Neuronal stem cell (in vitro differentiated cells): ENCODE results near the gene WDR33.
"Not testable (repeated sequence)": the region's sequence is repeated elsewhere in the genome, so short reads cannot be mapped to it uniquely, and the experiment has no call there.

Experiments used
- DNase-seq: peaks from one replicate; pipeline ENCODE4 v3.0.0-alpha.2; 2013; ENCODE audit warnings: low spot score
- H2AFZ ChIP-seq: one replicate; pipeline ENCODE4 v1.6.1; 2013; ENCODE audit warnings: mild to moderate bottlenecking, low read length, inconsistent platforms
- H2AK5ac ChIP-seq: 2 replicates; pipeline ENCODE4 v1.6.1; 2013; ENCODE audit warnings: low read depth, mild to moderate bottlenecking, inconsistent platforms, low read length, moderate library complexity, mixed read lengths
- H2BK120ac ChIP-seq: 2 replicates; pipeline ENCODE4 v1.6.1; 2013; ENCODE audit warnings: low read depth, mild to moderate bottlenecking, inconsistent platforms, low read length, moderate library complexity, mixed read lengths
- H2BK12ac ChIP-seq: one replicate; pipeline ENCODE4 v1.6.1; 2013; ENCODE audit warnings: low read length, inconsistent platforms
- H2BK15ac ChIP-seq: 2 replicates; pipeline ENCODE4 v1.6.1; 2013; ENCODE audit warnings: mild to moderate bottlenecking, low read length, inconsistent platforms, mixed read lengths
- H2BK5ac ChIP-seq: one replicate; pipeline ENCODE4 v1.6.1; 2013; ENCODE audit warnings: inconsistent platforms, mild to moderate bottlenecking, low read length, moderate library complexity
- H3K14ac ChIP-seq: one replicate; pipeline ENCODE4 v1.6.1; 2013; ENCODE audit warnings: low read length, inconsistent platforms
- H3K18ac ChIP-seq: 2 replicates; pipeline ENCODE4 v1.6.1; 2013; ENCODE audit warnings: low read length, inconsistent platforms
- H3K23ac ChIP-seq: 2 replicates; pipeline ENCODE4 v1.6.1; 2013; ENCODE audit warnings: low read depth, mild to moderate bottlenecking, mixed read lengths, low read length, inconsistent platforms; ENCODE audit not compliant: poor library complexity
- H3K27ac ChIP-seq: replicated peaks from 3 replicates; pipeline ENCODE4 v1.5.1; 2013; ENCODE audit warnings: low read length, inconsistent platforms
- H3K27me3 ChIP-seq, 3 experiments: 2 replicates each; pipeline ENCODE4 v1.6.1; 2013; ENCODE audit warnings: low read length in 3 of 3, mild to moderate bottlenecking in 2 of 3, inconsistent platforms in 1 of 3, low read depth in 1 of 3, mixed read lengths in 1 of 3, moderate library complexity in 1 of 3; ENCODE audit not compliant: control insufficient read depth in 3 of 3, insufficient read depth in 3 of 3
- H3K36me3 ChIP-seq, 2 donors: replicated peaks in 1 of 2; 2 replicates each; pipeline ENCODE4 v1.6.1; 2013; ENCODE audit warnings: low read length in 2 of 2; ENCODE audit not compliant: control insufficient read depth in 2 of 2, insufficient read depth in 2 of 2
- H3K4ac ChIP-seq: 2 replicates; pipeline ENCODE4 v1.6.1; 2013; ENCODE audit warnings: inconsistent platforms, mild to moderate bottlenecking, low read length, moderate library complexity
- H3K4me1 ChIP-seq, 2 donors: 1 replicate in 1 of 2; 2 replicates in 1 of 2; pipeline ENCODE4 v1.6.1; 2013; ENCODE audit warnings: low read length in 2 of 2, low read depth in 1 of 2; ENCODE audit not compliant: control insufficient read depth in 2 of 2, insufficient read depth in 1 of 2
- H3K4me2 ChIP-seq: one replicate; pipeline ENCODE4 v1.6.1; 2013; ENCODE audit warnings: mild to moderate bottlenecking, low read length, inconsistent platforms; ENCODE audit not compliant: insufficient read depth, poor library complexity, severe bottlenecking
- H3K4me3 ChIP-seq, 2 donors: 2 replicates each; pipeline ENCODE4 v1.5.1; 2013; ENCODE audit warnings: low read length in 2 of 2, mild to moderate bottlenecking in 2 of 2, inconsistent platforms in 1 of 2, moderate library complexity in 1 of 2
- H3K79me1 ChIP-seq: one replicate; pipeline ENCODE4 v1.6.1; 2013; ENCODE audit warnings: low read depth, mild to moderate bottlenecking, inconsistent platforms, low read length, moderate library complexity
- H3K9ac ChIP-seq: one replicate; pipeline ENCODE4 v1.6.1; 2013; ENCODE audit warnings: mild to moderate bottlenecking, low read depth, low read length, inconsistent platforms; ENCODE audit not compliant: poor library complexity
- H3K9me3 ChIP-seq, 2 donors: replicated peaks in 1 of 2; 2 replicates each; pipeline versions ENCODE3 to v1.6.1; 2013; ENCODE audit warnings: low read length in 2 of 2, mild to moderate bottlenecking in 2 of 2, inconsistent platforms in 1 of 2, low read depth in 1 of 2, mixed read lengths in 1 of 2, moderate library complexity in 1 of 2; ENCODE audit not compliant: control insufficient read depth in 2 of 2, insufficient read depth in 1 of 2
- H4K8ac ChIP-seq: one replicate; pipeline ENCODE4 v1.6.1; 2013; ENCODE audit warnings: low read depth, mild to moderate bottlenecking, inconsistent platforms, low read length, moderate library complexity
- H4K91ac ChIP-seq: one replicate; pipeline ENCODE4 v1.6.1; 2013; ENCODE audit warnings: low read length, low read depth, mild to moderate bottlenecking, inconsistent platforms; ENCODE audit not compliant: poor library complexity
- WGBS, 2 donors: extraction: QIAGEN DNeasy Blood & Tissue Kit; methylation state at CpG; one replicate each; pipeline ENCODE4 v1.1.7; 2013; ENCODE audit warnings: missing lambda C conversion rate in 2 of 2, mixed read lengths in 1 of 2; ENCODE audit not compliant: insufficient read length in 2 of 2, insufficient replicate concordance in 1 of 2; ENCODE audit errors: extremely low coverage in 2 of 2; 5-methylcytosine and 5-hydroxymethylcytosine counted together

The WDR33 gene

GRCh38 chr2:127818794-127819425 is 7.9 kb upstream of the WDR33 start:
- Histone ChIP-seq H3K14ac (no peak overlapping the region), H3K36me3 (no peaks in the 10 kb centered on the region), H2BK15ac (no peak overlapping the region), H3K4me3 (no peak overlapping the region), H3K79me1 (no peaks in the 10 kb centered on the region), H3K9ac (no peak overlapping the region), H3K4me2 (no peak overlapping the region), H3K18ac (no peak overlapping the region), H3K27me3 (peaks cover 0 to 2% (median 0%) of the 10 kb centered on the region in 3 experiments), H3K23ac (no peak overlapping the region), H4K8ac (no peak overlapping the region), H3K4me1 (no peaks in the 10 kb centered on the region), H2BK12ac (no peak overlapping the region), H2BK120ac (no peak overlapping the region), H2AFZ (no peak overlapping the region), H3K4ac (no peak overlapping the region), H2BK5ac (no peak overlapping the region), H4K91ac (no peak overlapping the region), H3K9me3 (peaks cover 20 to 21% of the 10 kb centered on the region in 2 donors), H3K27ac (no peak overlapping the region), H2AK5ac (no peak overlapping the region)
- WGBS, 2 donors = no CpG with 5 or more reads among the region's 8 CpGs
- no peak for DNase-seq

- Histone ChIP-seq H2BK15ac (no peak overlapping the region), H2BK12ac (no peak overlapping the region), H3K27ac (no peak overlapping the region), H2BK5ac (no peak overlapping the region), H3K14ac (no peak overlapping the region), H3K4ac (no peak overlapping the region), H3K4me2 (no peak overlapping the region), H3K9ac (no peak overlapping the region), H3K18ac (no peak overlapping the region), H3K4me3 (no peak overlapping the region), H4K91ac (no peak overlapping the region), H3K9me3 (peaks cover 20 to 21% of the 10 kb centered on the region in 2 donors), H3K79me1 (no peaks in the 10 kb centered on the region), H3K4me1 (no peaks in the 10 kb centered on the region), H3K23ac (no peak overlapping the region), H2AK5ac (no peak overlapping the region), H2AFZ (no peak overlapping the region), H3K27me3 (peaks cover 0 to 2% (median 0%) of the 10 kb centered on the region in 3 experiments), H2BK120ac (no peak overlapping the region), H3K36me3 (no peaks in the 10 kb centered on the region), H4K8ac (no peak overlapping the region)
- DNase-seq = no peak
- WGBS, 2 donors = no CpG with 5 or more reads among the region's 5 CpGs
These were observed 7.3 kb upstream of the WDR33 start for GRCh38 chr2:127818241-127818640.

DNA sequence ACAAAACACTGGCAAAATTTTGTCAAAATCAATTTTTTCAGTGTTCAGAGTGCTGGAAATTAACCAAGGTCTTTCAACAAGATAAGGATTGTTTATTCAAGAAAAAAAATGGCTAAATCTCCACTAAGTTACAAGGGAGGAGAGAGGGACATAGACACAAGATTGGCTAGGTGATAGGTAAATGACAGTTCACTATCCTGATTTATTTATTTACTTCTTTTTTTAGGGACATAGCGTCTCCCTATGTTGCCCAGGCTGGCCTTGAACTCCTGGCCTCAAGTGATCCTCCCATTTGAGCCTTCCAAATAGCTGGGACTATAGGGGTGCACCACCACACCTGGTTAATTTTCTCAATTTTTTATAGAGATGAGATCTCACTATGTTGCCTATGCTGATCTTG is 3.7 kb upstream of the WDR33 start:
- Histone ChIP-seq H3K9me3 (peaks cover 5 to 9% of the 10 kb centered on the region in 2 donors), H2BK120ac (no peak overlapping the region), H3K27me3 (peaks cover 0 to 2% (median 0%) of the 10 kb centered on the region in 3 experiments), H4K8ac (no peak overlapping the region), H3K27ac (no peak overlapping the region), H2AFZ (no peak overlapping the region), H2BK15ac (no peak overlapping the region), H2BK12ac (no peak overlapping the region), H3K36me3 (no peaks in the 10 kb centered on the region), H3K4me1 (peaks cover 1 to 6% of the 10 kb centered on the region in 2 donors), H3K18ac (no peak overlapping the region), H4K91ac (no peak overlapping the region), H3K4me3 (no peak overlapping the region), H3K23ac (no peak overlapping the region), H2BK5ac (no peak overlapping the region), H2AK5ac (no peak overlapping the region), H3K4me2 (no peak overlapping the region), H3K4ac (no peak overlapping the region), H3K14ac (no peak overlapping the region), H3K79me1 (no peaks in the 10 kb centered on the region), H3K9ac (no peak overlapping the region)
- WGBS, 2 donors = no CpG with 5 or more reads among the region's 1 CpG
- no peak for DNase-seq

- H3K4me1 ChIP-seq, H3K9ac ChIP-seq, H4K91ac ChIP-seq, H3K27ac ChIP-seq, H3K27me3 ChIP-seq, H3K4ac ChIP-seq, H4K8ac ChIP-seq, H3K4me2 ChIP-seq, H3K9me3 ChIP-seq, H3K18ac ChIP-seq, H2AK5ac ChIP-seq, H3K14ac ChIP-seq, H3K4me3 ChIP-seq, H2BK5ac ChIP-seq, H2BK120ac ChIP-seq, H2BK15ac ChIP-seq, H3K23ac ChIP-seq, H2BK12ac ChIP-seq, H2AFZ ChIP-seq, H3K36me3 ChIP-seq, H3K79me1 ChIP-seq, DNase-seq: not testable (repeated sequence)
- WGBS, 2 donors = no CpG with 5 or more reads among the region's 3 CpGs
These were observed 1.5 kb upstream of the WDR33 start for GRCh38 chr2:127812441-127812840.
